ENCODE results near the gene SLC23A3.

SLC23A3 gene

GRCh38 chr2:219160186-219161017 lies 9.4 kb downstream of the SLC23A3 start, which contains the start of gene NHEJ1:
NHEJ1 (minus strand) TSS chr2:219160815; CDS start chr2:219158362, 2,453 bp downstream.
- H3K4me1 ChIP-seq, result peaks cover 17% of the 10 kb centered on the region
- in situ Hi-C loops (cut with MboI; ENCODE audit: low sequenced_read_pairs), result loop anchor here (5.0 kb wide), 1 partner anchor 137 kb away; no protein-coding TSS in a partner anchor
- no peaks in the 10 kb centered on the region for H3K36me3 ChIP-seq (replicated peaks)
- peak; percentile 82 to 98 for DNase-seq (ENCODE audit: low spot score in 2 of 2)
- H3K4me3 ChIP-seq, result peak within 1 kb of the TSS; percentile 62
- H3K27me3 ChIP-seq (ENCODE audit: low read depth), result no peaks in the 10 kb centered on the region
- no peaks in the 10 kb centered on the region for H3K9me3 ChIP-seq

- Histone ChIP-seq H3K27me3 (ENCODE audit: low read depth) (no peaks in the 10 kb centered on the region), H3K9me3 (no peaks in the 10 kb centered on the region), H3K36me3 (replicated peaks) (no peaks in the 10 kb centered on the region), H3K4me3 (peak overlapping the region; percentile 62), H3K4me1 (peaks cover 17% of the 10 kb centered on the region)
- in situ Hi-C loops (cut with MboI; ENCODE audit: low sequenced_read_pairs), result loop anchor here (5.0 to 10.0 kb wide), 2 partner anchors 105 to 138 kb away; no protein-coding TSS in a partner anchor
- no peak for DNase-seq (ENCODE audit: low spot score in 2 of 2)
Measured at GRCh38 chr2:219159771-219160185, 10.1 kb downstream of the SLC23A3 start.

DNA sequence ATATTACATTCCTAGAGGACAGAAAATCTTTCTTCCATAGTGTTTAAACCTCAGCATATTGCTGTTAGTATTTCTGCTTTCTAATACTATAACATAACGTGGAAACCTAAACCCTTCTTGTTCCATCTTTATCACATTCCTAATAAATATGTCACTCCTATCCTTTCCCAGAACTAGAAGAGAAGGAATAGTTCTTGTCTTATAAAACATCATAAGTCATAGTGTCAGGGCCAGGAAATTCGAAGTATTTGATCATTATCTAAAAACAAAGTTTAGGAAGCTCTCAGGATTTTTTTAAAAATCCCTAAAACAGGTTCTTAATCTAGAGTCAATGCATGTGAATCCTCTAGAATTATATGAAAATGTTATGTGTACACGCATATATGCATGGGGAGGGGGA lies 11.2 kb downstream of the SLC23A3 start:
- Histone ChIP-seq H3K36me3 (replicated peaks) (peaks cover 3% of the 10 kb centered on the region; the same call in 1 of the 2 replicates), H3K9me3 (no peaks in the 10 kb centered on the region), H3K4me3 (no peak overlapping the region), H3K27me3 (ENCODE audit: low read depth) (no peaks in the 10 kb centered on the region), H3K4me1 (peaks cover 17% of the 10 kb centered on the region)
- in situ Hi-C loops (cut with MboI; ENCODE audit: low sequenced_read_pairs), result loop anchor here (10.0 kb wide), 1 partner anchor 104 kb away; no protein-coding TSS in a partner anchor
- DNase-seq (ENCODE audit: low spot score in 2 of 2), result no peak

GRCh38 chr2:219158025-219158424 lies 11.8 kb downstream of the SLC23A3 start:
- in situ Hi-C loops (cut with MboI; ENCODE audit: low sequenced_read_pairs), result loop anchor here (10.0 kb wide), 1 partner anchor 103 kb away; no protein-coding TSS in a partner anchor
- DNase-seq (ENCODE audit: low spot score in 2 of 2), result no peak

DNA sequence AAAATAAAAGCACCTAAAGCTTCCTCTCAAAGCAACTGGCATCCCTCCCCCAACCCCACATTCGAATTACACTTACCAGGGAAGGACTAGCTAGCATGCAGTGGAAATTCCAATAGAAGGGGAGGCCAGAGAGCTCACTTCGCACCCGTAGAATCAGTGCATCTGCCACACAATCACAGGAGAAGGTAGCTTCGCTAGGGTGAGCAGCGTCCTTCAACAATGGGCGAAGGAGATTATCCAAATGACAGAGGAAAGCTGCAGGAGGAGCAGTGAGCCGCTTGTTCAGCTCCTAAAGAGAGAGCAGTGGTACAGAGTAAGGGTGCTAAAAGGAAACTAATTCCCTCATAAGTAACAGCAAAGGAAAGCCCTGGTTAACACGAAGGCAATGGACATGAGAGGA lies 12.4 kb downstream of the SLC23A3 start:
- Histone ChIP-seq H3K4me1 (peaks cover 17% of the 10 kb centered on the region), H3K36me3 (replicated peaks) (peaks cover 3% of the 10 kb centered on the region; the same call in 1 of the 2 replicates), H3K4me3 (no peak overlapping the region), H3K9me3 (no peaks in the 10 kb centered on the region), H3K27me3 (ENCODE audit: low read depth) (no peaks in the 10 kb centered on the region)
- in situ Hi-C loops (cut with MboI; ENCODE audit: low sequenced_read_pairs), result loop anchor here (10.0 kb wide), 1 partner anchor 103 kb away; no protein-coding TSS in a partner anchor
- DNase-seq (ENCODE audit: low spot score in 2 of 2), result peak; percentile 22 to 56

More at GRCh38 chr2:219158025-219158424, 11.8 kb downstream of the SLC23A3 start:
- Histone ChIP-seq H3K4me1 (peaks cover 17% of the 10 kb centered on the region), H3K27me3 (ENCODE audit: low read depth) (no peaks in the 10 kb centered on the region), H3K4me3 (no peak overlapping the region), H3K36me3 (replicated peaks) (peaks cover 3% of the 10 kb centered on the region; the same call in 1 of the 2 replicates), H3K9me3 (no peaks in the 10 kb centered on the region)

- no peaks in the 10 kb centered on the region for H3K27me3 ChIP-seq (ENCODE audit: low read depth)
- peak; percentile 69 to 78 for DNase-seq (ENCODE audit: low spot score in 2 of 2)
- in situ Hi-C loops (cut with MboI; ENCODE audit: low sequenced_read_pairs), result loop anchor here (10.0 kb wide), 1 partner anchor 100 kb away; no protein-coding TSS in a partner anchor
Measured at GRCh38 chr2:219155054-219155644, 14.7 kb downstream of the SLC23A3 start.

GRCh38 chr2:219149667-219150066 lies 20.2 kb downstream of the SLC23A3 start:
- no peak overlapping the region for H3K4me3 ChIP-seq
- peaks cover 19% of the 10 kb centered on the region for H3K36me3 ChIP-seq (replicated peaks)
- H3K27me3 ChIP-seq (ENCODE audit: low read depth), result no peaks in the 10 kb centered on the region
- H3K9me3 ChIP-seq, result no peaks in the 10 kb centered on the region
- DNase-seq (ENCODE audit: low spot score in 2 of 2), result no peak
- in situ Hi-C loops (cut with MboI; ENCODE audit: low sequenced_read_pairs), result loop anchor here (5.0 to 10.0 kb wide), 2 partner anchors 95 to 122 kb away; no protein-coding TSS in a partner anchor
- H3K4me1 ChIP-seq, result no peaks in the 10 kb centered on the region

More at GRCh38 chr2:219155054-219155644, 14.7 kb downstream of the SLC23A3 start:
- Histone ChIP-seq H3K36me3 (replicated peaks) (peaks cover 3% of the 10 kb centered on the region; the same call in 1 of the 2 replicates), H3K9me3 (no peaks in the 10 kb centered on the region), H3K4me3 (no peak overlapping the region), H3K4me1 (peaks cover 12% of the 10 kb centered on the region)

DNA sequence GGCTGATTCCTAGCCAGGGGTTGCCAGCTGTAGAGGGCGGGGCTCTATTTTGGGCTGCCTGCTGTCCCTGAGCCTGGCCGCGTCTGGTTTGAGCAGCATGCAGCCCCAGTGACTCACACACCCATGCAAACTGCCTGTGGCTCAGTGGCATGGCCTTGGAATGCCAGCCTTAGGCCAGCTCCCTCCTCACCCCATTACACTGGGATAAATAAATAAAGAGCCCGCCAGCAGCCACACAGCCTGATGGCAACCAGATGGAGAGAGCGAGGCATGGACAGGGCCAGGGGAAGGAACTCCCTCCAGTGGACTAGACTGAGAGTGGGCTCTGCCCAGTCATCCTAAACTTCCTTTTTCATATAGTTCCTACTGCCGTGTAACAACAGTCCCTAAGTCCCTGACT lies 27.5 kb downstream of the SLC23A3 start:
- H3K4me3 ChIP-seq, result no peak overlapping the region
- H3K36me3 ChIP-seq (replicated peaks), result peaks cover 11% of the 10 kb centered on the region; the same call in 1 of the 2 replicates
- H3K27me3 ChIP-seq (ENCODE audit: low read depth), result no peaks in the 10 kb centered on the region
- H3K4me1 ChIP-seq, result peaks cover 7% of the 10 kb centered on the region
- in situ Hi-C loops (cut with MboI; ENCODE audit: low sequenced_read_pairs), result no loop called here
- DNase-seq (ENCODE audit: low spot score in 2 of 2), result no peak
- H3K9me3 ChIP-seq, result no peaks in the 10 kb centered on the region

GRCh38 chr2:219140722-219141121 lies 29.1 kb downstream of the SLC23A3 start:
- no peaks in the 10 kb centered on the region for H3K27me3 ChIP-seq (ENCODE audit: low read depth)
- no peak overlapping the region for H3K4me3 ChIP-seq
- no peaks in the 10 kb centered on the region for H3K9me3 ChIP-seq
- H3K4me1 ChIP-seq, result peaks cover 7% of the 10 kb centered on the region
- no peaks in the 10 kb centered on the region; the same call in 1 of the 2 replicates for H3K36me3 ChIP-seq (replicated peaks)
- no peak for DNase-seq (ENCODE audit: low spot score in 2 of 2)
- in situ Hi-C loops (cut with MboI; ENCODE audit: low sequenced_read_pairs), result no loop called here

DNA sequence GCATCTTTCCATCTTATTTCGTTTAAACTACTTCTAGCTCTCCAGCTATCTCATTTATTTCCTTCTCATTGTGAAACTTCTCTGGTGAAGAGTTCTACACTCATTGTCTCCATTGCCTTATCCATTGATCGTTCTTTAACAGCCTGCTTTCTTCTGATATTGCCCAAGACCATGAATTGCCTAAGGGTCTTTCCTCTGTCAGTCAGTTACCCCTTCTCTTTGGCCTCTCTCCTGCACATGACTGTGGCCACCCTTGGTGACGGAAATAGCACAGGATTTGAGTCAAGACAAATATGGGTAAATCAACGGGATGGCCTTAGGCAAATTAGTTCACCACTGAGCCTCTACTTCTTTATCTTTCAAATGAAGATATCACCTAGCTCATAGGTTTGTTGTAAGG lies 35.9 kb downstream of the SLC23A3 start:
- H3K4me1 ChIP-seq, result peaks cover 12% of the 10 kb centered on the region
- H3K4me3 ChIP-seq, result no peak overlapping the region
- DNase-seq (ENCODE audit: low spot score in 2 of 2), result peak in 1 of 2 experiments; percentile 10
- no peaks in the 10 kb centered on the region for H3K36me3 ChIP-seq (replicated peaks)
- H3K27me3 ChIP-seq (ENCODE audit: low read depth), result no peaks in the 10 kb centered on the region
- in situ Hi-C loops (cut with MboI; ENCODE audit: low sequenced_read_pairs), result no loop called here
- no peaks in the 10 kb centered on the region for H3K9me3 ChIP-seq

DNA sequence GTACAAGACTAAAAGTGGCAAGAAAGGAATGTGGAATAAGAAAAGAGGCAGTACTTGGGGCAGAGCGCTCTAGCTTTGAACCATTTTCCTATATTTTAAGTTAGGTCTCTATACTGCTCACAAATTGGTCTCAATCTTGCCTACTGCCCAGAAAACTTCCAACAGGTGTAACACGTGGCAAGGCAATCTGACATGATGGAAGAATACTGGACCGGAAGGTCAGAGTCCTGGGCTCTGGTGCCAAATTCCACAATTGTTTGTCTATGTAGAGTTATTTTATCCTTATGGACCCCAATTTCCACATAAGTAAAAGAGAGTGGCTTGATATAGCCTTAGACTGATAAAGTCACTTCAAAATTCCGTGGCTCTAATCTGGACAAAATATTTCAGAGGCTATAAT lies 38.1 kb downstream of the SLC23A3 start:
- in situ Hi-C loops (cut with MboI; ENCODE audit: low sequenced_read_pairs), result no loop called here
- H3K9me3 ChIP-seq, result no peaks in the 10 kb centered on the region
- DNase-seq (ENCODE audit: low spot score in 2 of 2), result no peak

DNA sequence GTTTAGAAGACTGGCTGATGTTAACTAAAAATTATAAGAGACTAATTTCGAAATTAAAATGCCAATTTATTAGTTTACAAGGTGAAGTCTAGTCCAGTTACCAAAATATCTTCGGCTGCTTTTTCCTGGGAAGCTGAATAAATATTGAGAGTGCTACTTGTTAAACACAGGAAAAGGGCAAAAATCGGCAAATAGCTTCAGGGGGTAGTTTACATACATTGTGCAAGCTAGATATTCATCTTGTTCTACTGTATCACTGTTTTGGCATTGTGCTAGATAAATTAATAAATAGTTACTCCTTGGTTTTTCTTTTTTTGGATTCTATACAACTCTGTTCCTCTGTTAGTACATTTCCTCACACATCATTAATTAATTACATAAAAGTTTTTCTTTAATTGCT lies 38.5 kb downstream of the SLC23A3 start:
- DNase-seq (ENCODE audit: low spot score in 2 of 2), result no peak
- in situ Hi-C loops (cut with MboI; ENCODE audit: low sequenced_read_pairs), result no loop called here
- no peak overlapping the region for H3K4me3 ChIP-seq
- no peaks in the 10 kb centered on the region for H3K36me3 ChIP-seq (replicated peaks)
- no peaks in the 10 kb centered on the region for H3K9me3 ChIP-seq
- no peaks in the 10 kb centered on the region for H3K27me3 ChIP-seq (ENCODE audit: low read depth)
- H3K4me1 ChIP-seq, result peaks cover 6% of the 10 kb centered on the region; the same call in 1 of the 2 replicates

More for the DNA sequence above, 38.1 kb downstream of the SLC23A3 start:
- Histone ChIP-seq H3K4me1 (peaks cover 6% of the 10 kb centered on the region; the same call in 1 of the 2 replicates), H3K4me3 (no peak overlapping the region), H3K36me3 (replicated peaks) (no peaks in the 10 kb centered on the region), H3K27me3 (ENCODE audit: low read depth) (no peaks in the 10 kb centered on the region)

DNA sequence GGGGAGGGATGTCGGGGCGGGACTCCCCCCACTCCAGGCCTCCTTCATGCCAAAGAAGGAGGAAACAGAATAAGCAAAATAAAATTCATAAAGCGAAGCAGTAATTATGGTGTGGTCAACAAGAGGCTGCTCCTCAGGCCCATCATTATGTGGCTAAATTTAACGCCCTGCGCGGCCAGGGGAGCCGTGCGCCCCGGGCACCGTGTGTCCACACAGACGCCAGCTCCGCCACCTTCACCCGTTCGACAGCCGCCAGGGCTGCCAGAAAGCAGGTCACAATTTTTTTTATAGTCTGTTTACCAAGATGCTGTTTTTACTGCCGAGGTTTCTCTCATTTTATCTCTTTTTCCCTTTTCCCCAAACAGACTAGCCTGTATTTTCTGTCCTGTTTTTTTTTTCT lies 40.2 kb downstream of the SLC23A3 start:
- Histone ChIP-seq H3K9me3 (no peaks in the 10 kb centered on the region), H3K36me3 (replicated peaks) (no peaks in the 10 kb centered on the region), H3K4me3 (no peak overlapping the region), H3K27me3 (ENCODE audit: low read depth) (no peaks in the 10 kb centered on the region), H3K4me1 (peaks cover 6% of the 10 kb centered on the region; the same call in 1 of the 2 replicates)
- in situ Hi-C loops (cut with MboI; ENCODE audit: low sequenced_read_pairs), result no loop called here
- DNase-seq (ENCODE audit: low spot score in 2 of 2), result no peak

Data from HAP-1 (cell line).